Activated CD8-positive, alpha-beta memory T cell treated with anti-CD3 and anti-CD28 coated beads, Interleukin-2, amount 10 ng/mL, durations not matched to agents 7 days and 5 days (primary cell): ENCODE data around the gene KIAA1671. TPM values are rescaled to one million over a fixed set of nuclear protein-coding genes. Genes with fewer than 3 reads are reported as not detected.

Source experiments
- ATAC-seq: fragments of 150-1000 bp; cut with Tn5 transposase; one replicate; pipeline ENCODE4 v1.10.0; 2021; ENCODE audit warnings: moderate library complexity
- CTCF ChIA-PET: fragments of 350-600 bp; sonication (Branson Sonifier 250); formaldehyde crosslinking; loops from one replicate; lab custom pipeline; 2021; ENCODE audit warnings: antibody characterized with exemption; lab: Charles Lee
- DNase-seq: peaks from one replicate; pipeline ENCODE4 v3.0.0-alpha.2; 2020
- H3K27ac Mint-ChIP-seq: one replicate; pipeline ENCODE4 v1.8.0; 2021; ENCODE audit warnings: mild to moderate bottlenecking, mixed read lengths
- H3K27me3 Mint-ChIP-seq: one replicate; pipeline ENCODE4 v1.8.0; 2021; ENCODE audit warnings: mixed read lengths
- H3K36me3 Mint-ChIP-seq: one replicate; pipeline ENCODE4 v1.8.0; 2021; ENCODE audit warnings: mild to moderate bottlenecking, mixed read lengths
- H3K4me1 Mint-ChIP-seq: one replicate; pipeline ENCODE4 v1.8.0; 2021; ENCODE audit warnings: mixed read lengths
- H3K4me3 Mint-ChIP-seq: one replicate; pipeline ENCODE4 v1.8.0; 2021; ENCODE audit warnings: mild to moderate bottlenecking, moderate library complexity, mixed read lengths
- H3K9me3 Mint-ChIP-seq: one replicate; pipeline ENCODE4 v1.8.0; 2022; ENCODE audit warnings: low read depth, mixed read lengths
- total RNA-seq, 2 experiments: library from RNA; stranded (reverse); gene quantifications; one replicate each; pipeline ENCODE4 v1.2.3, GENCODE V29; 2021

KIAA1671 gene
- total RNA-seq, 2 experiments from 2014 or later = 11.4 to 20.1 TPM

DNA sequence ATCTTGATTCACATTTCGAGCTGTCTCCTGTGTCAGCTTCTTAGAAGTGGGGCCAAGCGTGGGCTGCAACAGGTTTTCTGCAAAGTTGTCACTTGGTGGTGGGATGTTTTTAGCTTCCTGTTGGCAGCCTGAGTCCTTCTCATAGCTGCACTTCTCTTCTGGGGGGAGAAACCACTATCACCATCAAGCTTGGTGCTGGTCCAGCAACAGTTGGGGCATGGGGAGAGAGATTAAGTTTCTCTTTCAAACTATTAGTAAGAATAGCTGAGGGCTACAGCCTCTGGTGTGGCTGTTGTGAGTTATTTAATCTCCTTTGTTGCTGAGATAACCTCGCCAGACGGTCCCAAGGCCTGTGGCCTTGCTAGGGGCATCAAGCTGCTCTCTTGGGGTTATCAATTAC is 123.8 kb downstream of the KIAA1671 start:
- H3K27me3 Mint-ChIP-seq = no peaks in the 10 kb centered on the region
- DNase-seq = peak; percentile 73
- peak; percentile 75 for ATAC-seq

DNA sequence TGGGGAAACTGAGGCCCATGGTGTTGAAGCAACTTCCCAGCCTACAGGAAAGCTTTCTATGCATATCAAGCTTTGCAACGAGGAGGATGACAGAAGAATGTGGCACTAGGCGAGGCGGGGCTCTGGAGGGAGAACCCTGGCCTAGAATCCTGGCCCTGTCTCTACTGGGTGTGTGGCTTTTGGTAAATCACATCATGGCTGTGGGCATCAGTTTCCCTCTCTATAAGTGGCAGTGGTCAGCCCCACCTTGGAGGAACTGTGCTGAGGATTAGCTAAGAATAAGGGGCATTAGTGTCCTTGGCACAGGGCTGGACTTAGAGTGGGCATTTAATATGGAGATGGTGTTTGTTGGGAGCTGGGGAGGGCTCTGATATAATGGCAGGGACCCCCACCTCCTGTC is 124.5 kb downstream of the KIAA1671 start:
- CTCF ChIA-PET = interaction anchor here (0.9 to 3.2 kb wide), 12 partner anchors 9 to 256 kb away, joined by 3 to 20 read pairs (median 10); no protein-coding TSS in a partner anchor
- Mint-ChIP-seq H3K36me3 (peaks cover 2% of the 10 kb centered on the region), H3K4me3 (no peak overlapping the region), H3K9me3 (no peaks in the 10 kb centered on the region), H3K27me3 (no peaks in the 10 kb centered on the region), H3K27ac (peak overlapping the region; percentile 84), H3K4me1 (peaks cover 75% of the 10 kb centered on the region)
- ATAC-seq (no peak), DNase-seq (no peak)

More for the DNA sequence above, 123.8 kb downstream of the KIAA1671 start:
- CTCF ChIA-PET = interaction anchor here (0.8 to 3.2 kb wide), 16 partner anchors 8 to 257 kb away, joined by 3 to 20 read pairs (median 5); no protein-coding TSS in a partner anchor
- Mint-ChIP-seq H3K27ac (peak overlapping the region; percentile 84), H3K9me3 (no peaks in the 10 kb centered on the region), H3K4me1 (peaks cover 75% of the 10 kb centered on the region), H3K36me3 (peaks cover 2% of the 10 kb centered on the region), H3K4me3 (peak overlapping the region; percentile 56)

DNA sequence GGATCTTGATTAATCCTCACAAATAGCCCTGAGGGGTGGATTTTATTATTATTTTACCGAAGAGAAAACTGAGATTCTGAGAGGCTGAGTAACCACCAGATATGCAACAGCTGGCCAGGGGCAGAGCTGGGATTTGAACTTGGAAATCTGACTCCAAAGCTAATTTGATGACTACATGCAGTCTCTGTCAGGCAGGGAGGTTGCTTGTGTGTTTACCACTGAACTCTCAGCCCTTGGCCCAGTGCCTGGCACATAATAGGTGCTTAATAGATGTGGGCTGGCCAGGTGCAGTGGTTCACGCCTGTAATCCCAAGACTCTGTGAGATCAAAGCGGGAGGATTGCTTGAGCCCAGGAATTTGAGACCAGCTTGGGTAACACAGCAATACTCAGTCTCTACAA is 125.4 kb downstream of the KIAA1671 start:
- no peaks in the 10 kb centered on the region for H3K9me3 Mint-ChIP-seq
- peak overlapping the region; percentile 65 for H3K27ac Mint-ChIP-seq
- ATAC-seq = no peak
- H3K36me3 Mint-ChIP-seq = peaks cover 1% of the 10 kb centered on the region
- peaks cover 73% of the 10 kb centered on the region for H3K4me1 Mint-ChIP-seq
- no peak for DNase-seq
- no peak overlapping the region for H3K4me3 Mint-ChIP-seq
- CTCF ChIA-PET = interaction anchor here (0.6 to 3.2 kb wide), 9 partner anchors 8 to 162 kb away, joined by 3 to 20 read pairs (median 10); no protein-coding TSS in a partner anchor
- no peaks in the 10 kb centered on the region for H3K27me3 Mint-ChIP-seq

DNA sequence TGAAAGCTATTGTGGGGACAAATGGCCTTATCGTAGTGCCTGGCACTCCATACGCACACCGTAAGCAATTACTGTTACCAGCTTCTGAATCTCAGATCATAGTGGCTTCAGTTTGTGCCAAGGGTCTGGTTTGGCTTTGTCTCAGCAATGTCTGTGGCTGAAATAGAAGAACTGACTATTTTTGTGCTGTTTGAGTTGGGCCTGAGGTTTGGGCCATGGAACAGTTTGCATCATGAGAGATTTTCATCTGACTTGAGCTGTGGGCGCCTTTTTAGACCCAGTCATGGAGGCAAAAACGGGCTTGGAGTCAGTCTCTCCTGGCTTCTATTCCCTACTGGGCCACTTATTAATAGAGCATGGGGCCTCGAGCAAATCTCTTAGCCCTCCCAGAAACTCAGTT is 126.1 kb downstream of the KIAA1671 start:
- CTCF ChIA-PET = interaction anchor here (0.6 to 3.2 kb wide), 6 partner anchors 8 to 162 kb away, joined by 3 to 20 read pairs (median 10); no protein-coding TSS in a partner anchor
- ATAC-seq = no peak

DNA sequence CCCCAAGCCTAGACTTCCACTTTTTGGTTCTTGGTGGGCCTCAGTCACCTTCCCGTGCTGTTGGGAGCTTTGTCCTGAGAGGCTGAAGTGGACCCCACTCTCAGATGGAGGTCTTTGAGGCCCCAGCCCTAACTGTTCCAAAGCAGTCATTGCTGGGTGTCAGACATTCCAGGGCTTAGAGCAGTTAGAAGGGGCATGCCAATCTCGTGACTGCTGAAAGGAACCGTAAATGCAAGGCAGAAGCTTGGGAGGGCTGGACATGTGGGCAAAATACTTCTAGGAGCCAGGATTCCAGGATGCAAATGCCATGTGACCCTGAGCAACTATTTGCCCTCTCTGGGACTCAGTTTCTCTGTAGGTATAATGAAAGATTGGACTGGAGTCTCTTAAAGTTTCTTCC is 128.3 kb downstream of the KIAA1671 start:
- CTCF ChIA-PET = interaction anchor here (0.9 to 4.0 kb wide), 15 partner anchors 10 to 253 kb away, joined by 3 to 55 read pairs (median 4); no protein-coding TSS in a partner anchor
- H3K4me1 Mint-ChIP-seq = peaks cover 76% of the 10 kb centered on the region
- no peak for DNase-seq
- H3K9me3 Mint-ChIP-seq = no peaks in the 10 kb centered on the region
- no peak overlapping the region for H3K27ac Mint-ChIP-seq
- peaks cover 4% of the 10 kb centered on the region for H3K36me3 Mint-ChIP-seq
- no peak for ATAC-seq
- no peaks in the 10 kb centered on the region for H3K27me3 Mint-ChIP-seq
- H3K4me3 Mint-ChIP-seq = no peak overlapping the region

More for the DNA sequence above, 126.1 kb downstream of the KIAA1671 start:
- Mint-ChIP-seq H3K27me3 (no peaks in the 10 kb centered on the region), H3K4me1 (peaks cover 76% of the 10 kb centered on the region), H3K9me3 (no peaks in the 10 kb centered on the region), H3K27ac (no peak overlapping the region), H3K36me3 (peaks cover 1% of the 10 kb centered on the region), H3K4me3 (no peak overlapping the region)
- DNase-seq = no peak

DNA sequence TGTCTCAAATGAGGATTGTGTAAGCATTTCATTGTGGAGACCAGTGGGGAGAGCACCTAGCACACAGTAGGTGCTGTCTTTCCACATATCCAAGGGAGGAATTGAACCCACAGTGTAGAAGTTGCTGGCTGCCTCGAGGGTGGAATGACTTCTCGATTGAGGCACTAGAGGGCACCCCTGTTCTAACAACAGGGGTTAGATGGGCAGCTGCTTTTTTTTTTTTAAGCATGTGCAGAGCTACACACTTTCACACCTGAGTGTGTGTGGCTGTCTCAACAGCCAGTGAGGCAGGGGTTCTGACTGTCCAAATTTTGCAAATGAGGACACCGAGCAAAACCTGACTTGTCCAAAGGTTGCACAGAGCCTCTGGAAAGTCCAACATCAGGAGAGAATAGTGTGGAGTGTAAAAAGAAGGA is 128.9 kb downstream of the KIAA1671 start:
- peak; percentile 29 for ATAC-seq
- Mint-ChIP-seq H3K4me3 (no peak overlapping the region), H3K36me3 (peaks cover 6% of the 10 kb centered on the region), H3K27ac (peak overlapping the region; percentile 45), H3K4me1 (peaks cover 76% of the 10 kb centered on the region), H3K9me3 (no peaks in the 10 kb centered on the region), H3K27me3 (no peaks in the 10 kb centered on the region)
- peak; percentile 72 for DNase-seq
- CTCF ChIA-PET = interaction anchor here (0.8 to 4.0 kb wide), 20 partner anchors 11 to 283 kb away, joined by 3 to 55 read pairs (median 3); no protein-coding TSS in a partner anchor

DNA sequence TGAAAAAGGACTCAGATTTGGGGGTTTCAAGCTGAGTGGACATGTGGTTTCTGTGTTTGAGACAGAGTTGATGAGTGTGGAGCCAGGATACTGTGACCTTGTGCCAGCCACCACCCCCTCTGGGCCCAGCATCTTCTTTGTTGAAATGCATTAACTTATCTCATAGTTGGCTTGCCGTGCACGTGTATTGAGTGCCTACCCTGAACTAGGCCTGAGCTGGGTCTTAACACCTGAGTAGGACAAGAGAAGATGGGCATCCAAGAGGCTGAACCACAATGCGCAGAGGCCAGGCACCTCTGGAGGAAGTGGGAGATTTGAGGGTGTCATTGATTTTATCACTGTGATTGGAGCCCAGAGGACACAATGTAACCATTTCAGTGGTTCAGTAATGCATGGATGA is 129.6 kb downstream of the KIAA1671 start:
- ATAC-seq (peak; percentile 23), DNase-seq (no peak)
- Mint-ChIP-seq H3K4me3 (no peak overlapping the region), H3K27ac (peak overlapping the region; percentile 59), H3K27me3 (no peaks in the 10 kb centered on the region), H3K9me3 (no peaks in the 10 kb centered on the region), H3K4me1 (peaks cover 76% of the 10 kb centered on the region), H3K36me3 (peaks cover 6% of the 10 kb centered on the region)
- CTCF ChIA-PET = interaction anchor here (0.8 to 4.0 kb wide), 20 partner anchors 12 to 282 kb away, joined by 3 to 55 read pairs (median 3); no protein-coding TSS in a partner anchor

DNA sequence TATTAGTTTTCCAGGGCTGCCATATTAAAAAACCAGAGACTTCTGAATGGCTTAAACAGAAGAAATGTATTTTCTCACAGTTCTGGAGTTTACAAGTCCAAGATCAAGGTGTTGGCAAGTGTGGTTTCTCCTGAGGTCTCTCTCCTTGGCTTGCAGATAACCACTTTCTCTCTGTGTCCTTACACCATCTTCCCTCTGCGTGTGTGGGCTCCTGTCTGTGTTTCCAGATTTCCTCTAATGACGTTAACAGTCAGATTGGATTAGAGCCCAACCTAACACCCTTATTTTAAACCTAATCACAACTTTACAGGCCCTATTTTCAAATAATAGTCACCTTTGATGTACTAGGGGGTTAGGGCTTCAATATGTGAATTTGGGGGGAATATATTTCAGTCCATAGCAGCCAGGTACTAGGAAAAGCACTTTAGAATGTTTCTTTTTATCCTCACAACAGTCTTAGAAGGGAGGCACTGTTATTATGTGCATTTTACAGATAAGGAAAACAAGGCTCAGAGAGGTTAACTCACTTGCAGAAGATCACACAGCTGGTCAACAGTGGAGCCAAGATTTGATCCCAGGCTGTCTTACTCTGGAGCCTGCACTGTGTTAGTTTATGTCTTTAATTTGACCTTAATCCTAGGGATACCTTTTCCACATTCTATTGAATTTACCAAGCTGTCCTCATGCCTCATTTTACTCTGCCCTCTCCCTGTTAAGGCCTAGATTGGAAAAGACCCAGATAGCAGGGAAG is 130.7 kb downstream of the KIAA1671 start:
- H3K4me1 Mint-ChIP-seq = peaks cover 66% of the 10 kb centered on the region

DNA sequence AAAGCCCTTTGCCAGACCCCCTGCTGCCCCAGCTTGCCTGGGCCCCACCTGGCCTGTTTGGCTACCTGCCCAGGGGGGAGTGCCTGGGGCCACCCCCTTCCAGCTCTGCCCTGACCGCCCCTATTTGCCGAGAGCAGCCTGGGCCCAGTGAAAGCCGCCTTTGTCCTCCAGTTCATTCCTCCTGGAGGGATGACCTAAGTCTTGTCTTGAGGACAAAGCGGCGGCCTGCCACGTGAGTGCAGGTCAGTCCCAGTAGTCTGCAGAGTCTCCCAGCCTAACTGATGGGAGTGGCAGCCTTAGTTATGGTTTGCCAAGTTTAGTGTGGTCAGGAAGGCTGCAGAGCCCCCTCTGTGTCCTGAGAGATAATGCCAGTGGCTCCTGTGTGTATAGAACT is 131.3 kb downstream of the KIAA1671 start:
- DNase-seq (no peak), ATAC-seq (no peak)
- Mint-ChIP-seq H3K4me1 (peaks cover 61% of the 10 kb centered on the region), H3K9me3 (no peaks in the 10 kb centered on the region), H3K4me3 (no peak overlapping the region), H3K36me3 (peaks cover 9% of the 10 kb centered on the region), H3K27ac (no peak overlapping the region), H3K27me3 (no peaks in the 10 kb centered on the region)
- CTCF ChIA-PET = no interaction called here

More for the DNA sequence above, 130.7 kb downstream of the KIAA1671 start:
- Mint-ChIP-seq H3K9me3 (no peaks in the 10 kb centered on the region), H3K36me3 (peaks cover 7% of the 10 kb centered on the region), H3K4me3 (no peak overlapping the region), H3K27ac (no peak overlapping the region), H3K27me3 (no peaks in the 10 kb centered on the region)
- ATAC-seq (no peak), DNase-seq (no peak)
- CTCF ChIA-PET = interaction anchor here (3.9 kb wide), 1 partner anchor 13 kb away, joined by 55 read pairs; no protein-coding TSS in a partner anchor

DNA sequence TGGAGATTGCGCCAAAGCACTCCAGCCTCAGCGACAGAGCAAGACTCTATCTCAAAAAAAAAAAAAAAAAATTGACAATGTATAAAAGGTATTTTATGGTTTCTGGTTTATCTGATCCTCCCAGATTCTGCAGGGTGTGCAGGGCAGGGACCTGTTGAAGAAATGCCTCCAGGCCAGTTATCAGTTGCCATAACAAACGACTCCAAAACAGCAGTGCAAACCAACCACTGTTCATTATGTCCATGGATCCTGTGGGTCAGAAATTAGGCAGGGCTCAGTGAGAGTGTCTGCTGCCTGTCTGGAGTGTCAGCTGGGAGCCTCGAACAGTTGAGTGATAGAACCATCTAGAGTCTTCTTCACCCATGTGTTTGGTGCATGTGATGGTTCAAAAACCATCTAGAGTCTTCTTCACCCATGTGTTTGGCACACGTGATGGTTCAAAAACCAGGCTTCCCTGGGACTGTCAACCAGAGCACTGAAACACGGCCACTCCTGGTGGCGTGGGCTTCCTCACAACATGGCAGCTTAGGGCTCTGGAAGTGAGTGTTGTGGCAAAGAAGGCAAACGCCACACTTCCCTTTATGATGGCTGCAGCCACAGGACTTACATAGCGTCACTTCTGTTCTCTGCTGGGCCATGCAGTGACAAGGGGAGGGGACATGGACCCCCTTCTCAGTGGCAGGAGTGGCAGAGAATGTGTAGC is 132.0 kb downstream of the KIAA1671 start:
- ATAC-seq (no peak), DNase-seq (no peak)
- peak overlapping the region; percentile 58 for H3K27ac Mint-ChIP-seq
- CTCF ChIA-PET = interaction anchor here (4.0 kb wide), 1 partner anchor 8 kb away, joined by 17 read pairs; no protein-coding TSS in a partner anchor
- H3K4me3 Mint-ChIP-seq = no peak overlapping the region
- no peaks in the 10 kb centered on the region for H3K9me3 Mint-ChIP-seq
- H3K36me3 Mint-ChIP-seq = peaks cover 9% of the 10 kb centered on the region
- peaks cover 57% of the 10 kb centered on the region for H3K4me1 Mint-ChIP-seq
- no peaks in the 10 kb centered on the region for H3K27me3 Mint-ChIP-seq

DNA sequence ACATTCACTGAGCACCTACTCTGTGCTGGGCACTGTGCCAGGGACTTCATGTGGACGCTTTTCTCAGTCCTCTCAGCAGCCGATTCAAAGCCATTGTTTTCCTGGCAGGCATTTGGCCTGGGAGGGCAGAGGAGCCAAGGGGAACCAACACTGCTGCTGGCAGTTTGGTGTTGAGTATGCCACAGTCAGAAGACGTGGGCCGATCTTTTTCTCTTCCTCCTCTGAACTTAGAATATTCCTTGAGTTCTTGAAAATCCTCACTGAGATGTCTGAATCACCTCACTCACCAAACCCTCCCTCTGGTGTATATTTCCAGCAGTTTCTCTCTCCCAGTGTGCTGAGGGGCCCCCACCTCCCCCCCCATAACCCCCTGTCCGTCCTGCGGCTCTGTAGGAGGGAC is 132.6 kb downstream of the KIAA1671 start:
- DNase-seq (no peak), ATAC-seq (no peak)
- Mint-ChIP-seq H3K27me3 (no peaks in the 10 kb centered on the region), H3K4me1 (peaks cover 53% of the 10 kb centered on the region), H3K9me3 (no peaks in the 10 kb centered on the region), H3K4me3 (no peak overlapping the region), H3K36me3 (peaks cover 9% of the 10 kb centered on the region), H3K27ac (peak overlapping the region; percentile 58)
- CTCF ChIA-PET = interaction anchor here (2.1 to 4.0 kb wide), 2 partner anchors 8 to 16 kb away, joined by 8 to 17 read pairs; no protein-coding TSS in a partner anchor

DNA sequence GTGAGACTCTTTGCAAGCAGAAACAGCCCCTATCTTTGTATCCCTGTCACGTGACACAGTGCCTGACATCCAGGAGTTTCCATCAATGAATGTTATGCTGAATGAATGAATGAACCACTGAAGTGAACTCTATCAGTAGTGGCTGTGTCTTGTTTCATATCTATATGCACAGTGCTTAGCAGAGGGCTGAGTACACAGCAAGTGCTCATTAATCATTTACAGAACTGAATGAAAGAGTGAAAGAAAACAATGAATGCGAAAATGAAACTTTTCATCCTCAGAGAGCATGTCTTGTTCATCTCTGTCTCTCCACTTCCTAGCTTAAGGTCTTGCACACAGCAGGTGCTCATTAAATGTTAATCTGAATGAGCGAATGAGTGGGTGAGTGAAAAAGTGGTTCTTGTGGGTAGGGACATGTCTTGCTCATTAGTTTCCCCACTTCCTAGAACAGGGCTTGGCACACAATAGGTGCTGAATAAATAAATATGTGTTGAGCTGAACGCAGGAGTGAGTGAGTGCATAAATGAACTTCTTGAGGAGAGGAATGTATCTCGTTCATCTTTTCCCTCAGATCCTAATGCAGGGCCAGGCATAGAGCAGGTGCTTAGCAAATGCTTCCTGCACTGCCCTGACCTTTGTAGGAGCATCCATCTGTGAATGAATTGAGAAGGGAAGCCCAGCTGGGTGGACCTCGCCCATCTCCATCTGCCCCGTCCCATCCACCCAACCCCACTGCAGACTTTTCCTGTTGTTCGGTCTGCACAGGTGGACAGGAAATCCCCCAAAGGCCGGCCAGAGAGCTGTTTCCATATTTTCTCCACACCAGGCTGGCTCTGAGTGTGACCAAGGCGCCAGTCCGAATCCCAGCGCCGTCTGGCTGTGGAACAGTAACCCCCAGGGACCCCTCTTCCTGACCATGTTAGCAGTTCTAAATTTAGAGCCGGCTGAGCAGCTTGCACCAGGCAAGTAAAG is 133.7 kb downstream of the KIAA1671 start:
- Mint-ChIP-seq H3K9me3 (no peaks in the 10 kb centered on the region), H3K4me1 (peaks cover 51% of the 10 kb centered on the region), H3K4me3 (peak overlapping the region; percentile 38), H3K27me3 (no peaks in the 10 kb centered on the region), H3K36me3 (peaks cover 9% of the 10 kb centered on the region), H3K27ac (peak overlapping the region; percentile 78)
- peak; percentile 61 for DNase-seq
- ATAC-seq = peak; percentile 79
- CTCF ChIA-PET = interaction anchor here (0.8 to 4.0 kb wide), 6 partner anchors 9 to 148 kb away, joined by 3 to 17 read pairs (median 6); no protein-coding TSS in a partner anchor
